Left ventricle myocardium inferior (tissue), 1 donor: ENCODE measurements around the gene SLC5A10. TPM values are rescaled to one million over a fixed set of nuclear protein-coding genes. Genes with fewer than 3 reads are reported as not detected.
A peak's percentile ranks its signal among the peaks of the same experiment; 100 is the strongest.

Experiments
- DNase-seq: peaks from one replicate; pipeline ENCODE4 v3.0.0-alpha.2; 2020
- H3K27ac ChIP-seq: fragments of 200-600 bp; replicated peaks from 2 replicates; pipeline ENCODE4 v1.8.0; 2021
- H3K27me3 ChIP-seq: fragments of 200-600 bp; 2 replicates; pipeline ENCODE4 v1.8.0; 2021; ENCODE audit warnings: low read depth
- H3K36me3 ChIP-seq: fragments of 200-600 bp; 2 replicates; pipeline ENCODE4 v1.8.0; 2021
- H3K4me1 ChIP-seq: fragments of 200-600 bp; 2 replicates; pipeline ENCODE4 v1.8.0; 2021
- H3K4me3 ChIP-seq: fragments of 200-600 bp; 2 replicates; pipeline ENCODE4 v1.8.0; 2021; ENCODE audit warnings: mild to moderate bottlenecking, moderate library complexity
- H3K9me3 ChIP-seq: fragments of 200-600 bp; replicated peaks from 2 replicates; pipeline ENCODE4 v1.8.0; 2021
- CTCF ChIP-seq: fragments of 200-600 bp; IDR thresholded peaks from 2 replicates; pipeline ENCODE4 v1.8.0; 2021; ENCODE audit warnings: antibody characterized with exemption, mild to moderate bottlenecking, borderline replicate concordance
- intact Hi-C: fragments of 100-400 bp; cut with micrococcal nuclease; formaldehyde crosslinking; loops from one replicate; pipeline ENCODE4 v1.11.0; 2022
- total RNA-seq: library from RNA; stranded (reverse); fragmentation: NEBNext Ultra II Directional; extraction: Animal tissue kit (Norgen Biotek cat#: 25700); gene quantifications from one replicate; pipeline ENCODE4 v1.2.1, GENCODE V29; 2021
- donor health status: DM: no; HTN: yes; CAD: no; lungs with severe emphysema.

The SLC5A10 gene
- total RNA-seq, 1 donor from 2014 or later: not detected

- no peaks in the 10 kb centered on the region for H3K36me3 ChIP-seq
- no peaks in the 10 kb centered on the region for H3K9me3 ChIP-seq
- no peak for DNase-seq
- no peaks in the 10 kb centered on the region for H3K27me3 ChIP-seq
- no peak for TF ChIP-seq CTCF
- no peaks in the 10 kb centered on the region for H3K4me1 ChIP-seq
- H3K4me3 ChIP-seq: no peak overlapping the region
- H3K27ac ChIP-seq: no peak overlapping the region
- intact Hi-C loops: no loop called here
These were observed 29.3 kb downstream of the SLC5A10 start for GRCh38 chr17:18981335-18981641.

GRCh38 chr17:18981642-18982424 lies 29.9 kb downstream of the SLC5A10 start:
- Histone ChIP-seq H3K27me3 (no peaks in the 10 kb centered on the region), H3K4me3 (no peak overlapping the region), H3K9me3 (no peaks in the 10 kb centered on the region), H3K36me3 (no peaks in the 10 kb centered on the region), H3K27ac (no peak overlapping the region), H3K4me1 (no peaks in the 10 kb centered on the region)
- intact Hi-C loops: no loop called here
- TF ChIP-seq CTCF: no peak
- no peak for DNase-seq

- intact Hi-C loops: no loop called here
- no peak for DNase-seq
- no peak for TF ChIP-seq CTCF
- Histone ChIP-seq H3K4me3 (no peak overlapping the region), H3K27me3 (no peaks in the 10 kb centered on the region), H3K4me1 (peaks cover 13% of the 10 kb centered on the region), H3K9me3 (no peaks in the 10 kb centered on the region), H3K36me3 (no peaks in the 10 kb centered on the region), H3K27ac (no peak overlapping the region)
These were observed 32.5 kb downstream of the SLC5A10 start for GRCh38 chr17:18984273-18985114.

- no peaks in the 10 kb centered on the region for H3K27me3 ChIP-seq
- no peak for DNase-seq
- H3K27ac ChIP-seq: peak overlapping the region; percentile 33
- H3K4me1 ChIP-seq: peaks cover 13% of the 10 kb centered on the region
- no peak overlapping the region for H3K4me3 ChIP-seq
- no peak for TF ChIP-seq CTCF
- intact Hi-C loops: no loop called here
- H3K9me3 ChIP-seq: no peaks in the 10 kb centered on the region
- no peaks in the 10 kb centered on the region for H3K36me3 ChIP-seq
These were observed 33.5 kb downstream of the SLC5A10 start for GRCh38 chr17:18985475-18985874.

- no peaks in the 10 kb centered on the region for H3K9me3 ChIP-seq
- DNase-seq: no peak
- no peak for TF ChIP-seq CTCF
- H3K27me3 ChIP-seq: no peaks in the 10 kb centered on the region
- intact Hi-C loops: no loop called here
- no peaks in the 10 kb centered on the region for H3K36me3 ChIP-seq
- no peak overlapping the region for H3K27ac ChIP-seq
- no peak overlapping the region for H3K4me3 ChIP-seq
- H3K4me1 ChIP-seq: peaks cover 13% of the 10 kb centered on the region
These were observed 34.7 kb downstream of the SLC5A10 start for GRCh38 chr17:18986541-18987229.
